ENCODE measurements around the gene NEURL1B. TPM values are rescaled to one million over a fixed set of nuclear protein-coding genes. Genes with fewer than 3 reads are reported as not detected.

The NEURL1B gene
- total RNA-seq, 1 donor from 2014 or later = 6.1 TPM

GRCh38 chr5:172603251-172603806 is 37.7 kb upstream of the NEURL1B start:
- H3K4me1 Mint-ChIP-seq = peaks cover 35% of the 10 kb centered on the region
- peaks cover 8% of the 10 kb centered on the region for H3K9me3 Mint-ChIP-seq
- H3K27ac Mint-ChIP-seq (ENCODE audit: unreplicated experiment) = peak overlapping the region; percentile 88
- H3K36me3 Mint-ChIP-seq (ENCODE audit: low read depth) = no peaks in the 10 kb centered on the region
- no peak for TF ChIP-seq CTCF (conservative IDR thresholded peaks at IDR 0.05)
- DNase-seq (ENCODE audit: low read depth, low spot score) = peak; percentile 31
- H3K4me3 Mint-ChIP-seq = peak overlapping the region; percentile 5
- no peaks in the 10 kb centered on the region for H3K27me3 Mint-ChIP-seq (ENCODE audit: low read depth)

GRCh38 chr5:172605466-172605865 is 35.6 kb upstream of the NEURL1B start:
- no peaks in the 10 kb centered on the region for H3K36me3 Mint-ChIP-seq (ENCODE audit: low read depth)
- H3K27me3 Mint-ChIP-seq (ENCODE audit: low read depth) = no peaks in the 10 kb centered on the region
- peaks cover 32% of the 10 kb centered on the region for H3K4me1 Mint-ChIP-seq
- DNase-seq (ENCODE audit: low read depth, low spot score) = no peak
- H3K27ac Mint-ChIP-seq (ENCODE audit: unreplicated experiment) = no peak overlapping the region
- no peak overlapping the region for H3K4me3 Mint-ChIP-seq
- H3K9me3 Mint-ChIP-seq = peaks cover 4% of the 10 kb centered on the region
- TF ChIP-seq CTCF (conservative IDR thresholded peaks at IDR 0.05) = no peak

- Mint-ChIP-seq H3K4me3 (no peak overlapping the region), H3K4me1 (peaks cover 32% of the 10 kb centered on the region), H3K36me3 (ENCODE audit: low read depth) (no peaks in the 10 kb centered on the region), H3K27ac (ENCODE audit: unreplicated experiment) (no peak overlapping the region), H3K27me3 (ENCODE audit: low read depth) (no peaks in the 10 kb centered on the region), H3K9me3 (peaks cover 4% of the 10 kb centered on the region)
- no peak for DNase-seq (ENCODE audit: low read depth, low spot score)
- no peak for TF ChIP-seq CTCF (conservative IDR thresholded peaks at IDR 0.05)
Observed at GRCh38 chr5:172606156-172606785, 34.8 kb upstream of the NEURL1B start.

DNA sequence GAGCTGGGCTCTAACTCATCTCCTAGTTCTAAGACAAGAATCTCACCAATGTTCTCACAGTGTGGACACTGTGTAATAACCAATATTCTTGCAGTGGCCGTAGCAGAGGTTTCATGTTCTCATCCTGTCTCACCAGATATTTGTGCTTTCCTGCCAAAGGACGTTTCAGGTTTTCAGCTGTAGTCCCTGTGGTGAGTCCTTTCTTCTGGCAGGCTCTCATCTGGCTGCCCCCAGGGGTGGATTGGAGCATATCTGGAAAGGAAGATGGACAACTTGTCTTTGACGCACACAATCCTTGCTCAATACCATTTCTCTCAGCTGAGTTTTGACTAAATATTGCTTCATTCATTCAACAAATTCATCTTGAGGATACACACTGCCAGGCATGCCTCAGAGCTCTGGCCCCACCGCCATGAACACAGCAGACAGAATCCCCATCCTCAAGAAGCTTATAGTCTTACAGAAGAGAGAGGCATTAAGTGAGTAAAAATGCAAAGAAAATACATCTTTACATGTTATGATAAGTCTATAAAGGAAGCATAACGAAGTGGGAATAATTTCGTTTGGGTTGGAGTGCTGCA is 33.8 kb upstream of the NEURL1B start:
- no peak for TF ChIP-seq CTCF (conservative IDR thresholded peaks at IDR 0.05)
- no peak for DNase-seq (ENCODE audit: low read depth, low spot score)
- peaks cover 24% of the 10 kb centered on the region for H3K4me1 Mint-ChIP-seq

DNA sequence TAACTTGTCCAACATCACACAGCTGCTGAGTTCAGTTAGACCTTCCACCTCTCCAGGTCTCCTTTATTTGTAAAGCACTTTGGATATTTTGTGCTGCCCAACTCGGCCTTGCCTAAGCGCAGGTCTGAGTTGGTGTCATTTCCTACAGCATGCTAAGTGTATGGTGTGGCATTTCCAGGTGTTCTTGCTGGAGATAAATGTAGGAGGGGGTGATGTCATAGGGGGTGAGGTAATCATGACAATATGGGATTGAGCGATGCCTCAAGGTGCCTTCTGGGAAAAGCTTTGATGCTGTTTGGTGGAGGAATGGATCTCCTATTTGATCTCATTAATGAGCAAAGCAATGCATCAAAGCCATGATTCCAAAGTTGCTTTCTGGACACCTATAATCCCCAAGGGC is 32.3 kb upstream of the NEURL1B start:
- DNase-seq (ENCODE audit: low read depth, low spot score) = no peak
- Mint-ChIP-seq H3K4me1 (peaks cover 12% of the 10 kb centered on the region), H3K9me3 (peaks cover 4% of the 10 kb centered on the region), H3K27ac (ENCODE audit: unreplicated experiment) (no peak overlapping the region), H3K36me3 (ENCODE audit: low read depth) (no peaks in the 10 kb centered on the region), H3K4me3 (no peak overlapping the region), H3K27me3 (ENCODE audit: low read depth) (no peaks in the 10 kb centered on the region)
- TF ChIP-seq CTCF (conservative IDR thresholded peaks at IDR 0.05) = no peak

More for the DNA sequence above, 33.8 kb upstream of the NEURL1B start:
- no peaks in the 10 kb centered on the region for H3K36me3 Mint-ChIP-seq (ENCODE audit: low read depth)
- H3K27ac Mint-ChIP-seq (ENCODE audit: unreplicated experiment) = no peak overlapping the region
- H3K27me3 Mint-ChIP-seq (ENCODE audit: low read depth) = no peaks in the 10 kb centered on the region
- peaks cover 4% of the 10 kb centered on the region for H3K9me3 Mint-ChIP-seq
- H3K4me3 Mint-ChIP-seq = no peak overlapping the region
